Neuronal stem cell (in vitro differentiated cells): ENCODE results near the gene CTCF.

ENCODE experiments used
- DNase-seq: peaks from one replicate; pipeline ENCODE4 v3.0.0-alpha.2; 2013; ENCODE audit warnings: low spot score
- H2AFZ ChIP-seq: one replicate; pipeline ENCODE4 v1.6.1; 2013; ENCODE audit warnings: mild to moderate bottlenecking, low read length, inconsistent platforms
- H2AK5ac ChIP-seq: 2 replicates; pipeline ENCODE4 v1.6.1; 2013; ENCODE audit warnings: low read depth, mild to moderate bottlenecking, inconsistent platforms, low read length, moderate library complexity, mixed read lengths
- H2BK120ac ChIP-seq: 2 replicates; pipeline ENCODE4 v1.6.1; 2013; ENCODE audit warnings: low read depth, mild to moderate bottlenecking, inconsistent platforms, low read length, moderate library complexity, mixed read lengths
- H2BK12ac ChIP-seq: one replicate; pipeline ENCODE4 v1.6.1; 2013; ENCODE audit warnings: low read length, inconsistent platforms
- H2BK15ac ChIP-seq: 2 replicates; pipeline ENCODE4 v1.6.1; 2013; ENCODE audit warnings: mild to moderate bottlenecking, low read length, inconsistent platforms, mixed read lengths
- H2BK5ac ChIP-seq: one replicate; pipeline ENCODE4 v1.6.1; 2013; ENCODE audit warnings: inconsistent platforms, mild to moderate bottlenecking, low read length, moderate library complexity
- H3K14ac ChIP-seq: one replicate; pipeline ENCODE4 v1.6.1; 2013; ENCODE audit warnings: low read length, inconsistent platforms
- H3K18ac ChIP-seq: 2 replicates; pipeline ENCODE4 v1.6.1; 2013; ENCODE audit warnings: low read length, inconsistent platforms
- H3K23ac ChIP-seq: 2 replicates; pipeline ENCODE4 v1.6.1; 2013; ENCODE audit warnings: low read depth, mild to moderate bottlenecking, mixed read lengths, low read length, inconsistent platforms; ENCODE audit not compliant: poor library complexity
- H3K27ac ChIP-seq: replicated peaks from 3 replicates; pipeline ENCODE4 v1.5.1; 2013; ENCODE audit warnings: low read length, inconsistent platforms
- H3K27me3 ChIP-seq, 3 experiments: 2 replicates each; pipeline ENCODE4 v1.6.1; 2013; ENCODE audit warnings: low read length in 3 of 3, mild to moderate bottlenecking in 2 of 3, inconsistent platforms in 1 of 3, low read depth in 1 of 3, mixed read lengths in 1 of 3, moderate library complexity in 1 of 3; ENCODE audit not compliant: control insufficient read depth in 3 of 3, insufficient read depth in 3 of 3
- H3K36me3 ChIP-seq, 2 donors: replicated peaks in 1 of 2; 2 replicates each; pipeline ENCODE4 v1.6.1; 2013; ENCODE audit warnings: low read length in 2 of 2; ENCODE audit not compliant: control insufficient read depth in 2 of 2, insufficient read depth in 2 of 2
- H3K4ac ChIP-seq: 2 replicates; pipeline ENCODE4 v1.6.1; 2013; ENCODE audit warnings: inconsistent platforms, mild to moderate bottlenecking, low read length, moderate library complexity
- H3K4me1 ChIP-seq, 2 donors: 1 replicate in 1 of 2; 2 replicates in 1 of 2; pipeline ENCODE4 v1.6.1; 2013; ENCODE audit warnings: low read length in 2 of 2, low read depth in 1 of 2; ENCODE audit not compliant: control insufficient read depth in 2 of 2, insufficient read depth in 1 of 2
- H3K4me2 ChIP-seq: one replicate; pipeline ENCODE4 v1.6.1; 2013; ENCODE audit warnings: mild to moderate bottlenecking, low read length, inconsistent platforms; ENCODE audit not compliant: insufficient read depth, poor library complexity, severe bottlenecking
- H3K4me3 ChIP-seq, 2 donors: 2 replicates each; pipeline ENCODE4 v1.5.1; 2013; ENCODE audit warnings: low read length in 2 of 2, mild to moderate bottlenecking in 2 of 2, inconsistent platforms in 1 of 2, moderate library complexity in 1 of 2
- H3K79me1 ChIP-seq: one replicate; pipeline ENCODE4 v1.6.1; 2013; ENCODE audit warnings: low read depth, mild to moderate bottlenecking, inconsistent platforms, low read length, moderate library complexity
- H3K9ac ChIP-seq: one replicate; pipeline ENCODE4 v1.6.1; 2013; ENCODE audit warnings: mild to moderate bottlenecking, low read depth, low read length, inconsistent platforms; ENCODE audit not compliant: poor library complexity
- H3K9me3 ChIP-seq, 2 donors: replicated peaks in 1 of 2; 2 replicates each; pipeline versions ENCODE3 to v1.6.1; 2013; ENCODE audit warnings: low read length in 2 of 2, mild to moderate bottlenecking in 2 of 2, inconsistent platforms in 1 of 2, low read depth in 1 of 2, mixed read lengths in 1 of 2, moderate library complexity in 1 of 2; ENCODE audit not compliant: control insufficient read depth in 2 of 2, insufficient read depth in 1 of 2
- H4K8ac ChIP-seq: one replicate; pipeline ENCODE4 v1.6.1; 2013; ENCODE audit warnings: low read depth, mild to moderate bottlenecking, inconsistent platforms, low read length, moderate library complexity
- H4K91ac ChIP-seq: one replicate; pipeline ENCODE4 v1.6.1; 2013; ENCODE audit warnings: low read length, low read depth, mild to moderate bottlenecking, inconsistent platforms; ENCODE audit not compliant: poor library complexity
- WGBS, 2 donors: extraction: QIAGEN DNeasy Blood & Tissue Kit; methylation state at CpG; one replicate each; pipeline ENCODE4 v1.1.7; 2013; ENCODE audit warnings: missing lambda C conversion rate in 2 of 2, mixed read lengths in 1 of 2; ENCODE audit not compliant: insufficient read length in 2 of 2, insufficient replicate concordance in 1 of 2; ENCODE audit errors: extremely low coverage in 2 of 2; 5-methylcytosine and 5-hydroxymethylcytosine counted together

The CTCF gene

DNA sequence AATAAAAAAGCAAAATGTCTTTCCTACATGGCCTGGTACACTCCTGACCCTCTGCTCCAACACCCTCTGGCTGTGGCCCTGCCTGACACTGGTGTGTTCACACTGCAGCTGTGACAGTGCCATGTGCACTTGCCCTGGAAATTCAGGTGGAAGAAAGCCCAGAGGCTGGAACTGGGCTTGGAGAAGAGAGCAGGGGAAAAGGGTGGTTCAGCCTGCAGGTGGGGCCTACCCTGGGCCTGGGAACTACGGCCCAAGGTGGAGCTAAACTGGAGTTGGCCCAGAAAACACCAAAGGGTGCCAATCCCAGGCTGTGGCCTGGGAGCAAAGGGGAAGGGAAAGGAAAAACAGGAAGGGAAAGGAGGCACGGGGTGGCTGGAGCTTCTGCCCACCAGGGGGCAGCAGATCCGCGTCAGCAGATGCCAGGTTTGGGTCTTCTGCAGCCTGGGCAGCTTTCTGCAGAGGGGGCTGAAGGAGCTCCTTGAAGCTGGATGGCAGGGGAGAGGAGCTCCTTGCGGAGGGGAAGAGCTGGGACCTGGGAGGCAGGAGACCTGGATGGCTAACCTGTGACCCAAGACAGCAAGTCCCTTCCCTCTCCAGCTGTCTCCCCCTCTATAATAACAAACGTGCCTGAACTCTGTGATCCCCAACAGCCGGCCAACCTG, 15.4 kb upstream of the CTCF start:
- Histone ChIP-seq H3K4ac (no peak overlapping the region), H3K79me1 (no peaks in the 10 kb centered on the region), H3K9ac (no peak overlapping the region), H2AK5ac (no peak overlapping the region), H2BK15ac (no peak overlapping the region), H2BK5ac (no peak overlapping the region), H2BK120ac (no peak overlapping the region), H3K4me3 (no peak overlapping the region), H2AFZ (no peak overlapping the region), H3K14ac (no peak overlapping the region), H3K9me3 (no peaks in the 10 kb centered on the region), H4K91ac (no peak overlapping the region), H3K4me2 (no peak overlapping the region), H3K27me3 (no peaks in the 10 kb centered on the region), H3K18ac (no peak overlapping the region), H3K4me1 (no peaks in the 10 kb centered on the region), H3K27ac (no peak overlapping the region), H3K36me3 (peaks cover 36 to 72% of the 10 kb centered on the region in 2 donors), H2BK12ac (no peak overlapping the region), H4K8ac (no peak overlapping the region), H3K23ac (no peak overlapping the region)
- peak; percentile 67 for DNase-seq
- WGBS, 2 donors: no CpG with 5 or more reads among the region's 7 CpGs

DNA sequence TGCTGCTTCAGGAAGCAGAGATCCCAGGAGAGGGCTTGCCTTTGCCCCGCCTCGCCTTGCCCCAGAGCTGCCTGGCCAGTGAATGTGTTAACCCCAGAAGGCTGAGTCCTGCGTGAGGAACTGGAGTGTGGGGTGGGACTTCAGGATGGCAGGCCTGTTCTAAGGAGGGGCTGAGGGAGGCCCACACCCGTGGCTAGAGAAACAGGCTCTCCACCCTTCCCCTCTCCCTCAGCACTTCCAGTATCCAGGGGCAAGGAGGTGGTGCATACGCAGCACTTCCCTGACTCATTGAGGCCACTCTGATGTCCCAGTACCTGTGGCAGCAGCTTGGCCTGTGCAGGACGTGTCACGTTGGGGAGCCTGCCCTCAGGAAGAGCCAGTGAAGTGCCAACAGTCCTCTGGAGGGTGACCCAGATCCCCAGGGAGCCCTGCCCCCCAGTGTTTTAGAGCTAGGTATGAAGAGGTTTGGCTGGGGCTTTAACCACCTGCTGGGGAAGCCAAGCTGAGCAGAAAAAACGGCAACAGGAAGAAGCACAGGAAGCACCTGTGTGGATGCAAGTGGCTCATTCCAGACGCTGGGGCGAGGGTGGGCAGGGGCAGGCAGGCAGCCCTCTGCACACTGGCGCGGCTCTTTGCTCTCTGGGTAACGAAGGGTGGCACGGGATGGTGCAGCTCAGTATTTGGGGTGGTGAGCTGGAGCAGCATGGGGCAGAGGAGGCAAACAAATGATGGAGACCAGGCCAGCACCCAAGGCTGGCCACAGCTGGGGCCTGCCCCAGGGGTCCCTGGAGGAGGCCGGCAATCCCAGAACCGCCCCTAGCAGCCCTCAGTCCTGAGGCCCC, 14.7 kb upstream of the CTCF start:
- Histone ChIP-seq H3K27ac (no peak overlapping the region), H2BK15ac (no peak overlapping the region), H3K27me3 (no peaks in the 10 kb centered on the region), H2AFZ (no peak overlapping the region), H3K79me1 (no peaks in the 10 kb centered on the region), H3K36me3 (peaks cover 29 to 65% of the 10 kb centered on the region in 2 donors), H3K4me2 (no peak overlapping the region), H3K14ac (no peak overlapping the region), H2BK12ac (no peak overlapping the region), H3K9me3 (no peaks in the 10 kb centered on the region), H3K9ac (no peak overlapping the region), H3K4me1 (no peaks in the 10 kb centered on the region), H3K23ac (peak overlapping the region; percentile 26), H3K4me3 (no peak overlapping the region), H2BK120ac (no peak overlapping the region), H2AK5ac (peak overlapping the region; percentile 18), H3K4ac (no peak overlapping the region), H2BK5ac (no peak overlapping the region), H4K8ac (no peak overlapping the region), H3K18ac (no peak overlapping the region), H4K91ac (no peak overlapping the region)
- no peak for DNase-seq
- no CpG with 5 or more reads among the region's 16 CpGs for whole genome bisulfite sequencing, 2 donors

DNA sequence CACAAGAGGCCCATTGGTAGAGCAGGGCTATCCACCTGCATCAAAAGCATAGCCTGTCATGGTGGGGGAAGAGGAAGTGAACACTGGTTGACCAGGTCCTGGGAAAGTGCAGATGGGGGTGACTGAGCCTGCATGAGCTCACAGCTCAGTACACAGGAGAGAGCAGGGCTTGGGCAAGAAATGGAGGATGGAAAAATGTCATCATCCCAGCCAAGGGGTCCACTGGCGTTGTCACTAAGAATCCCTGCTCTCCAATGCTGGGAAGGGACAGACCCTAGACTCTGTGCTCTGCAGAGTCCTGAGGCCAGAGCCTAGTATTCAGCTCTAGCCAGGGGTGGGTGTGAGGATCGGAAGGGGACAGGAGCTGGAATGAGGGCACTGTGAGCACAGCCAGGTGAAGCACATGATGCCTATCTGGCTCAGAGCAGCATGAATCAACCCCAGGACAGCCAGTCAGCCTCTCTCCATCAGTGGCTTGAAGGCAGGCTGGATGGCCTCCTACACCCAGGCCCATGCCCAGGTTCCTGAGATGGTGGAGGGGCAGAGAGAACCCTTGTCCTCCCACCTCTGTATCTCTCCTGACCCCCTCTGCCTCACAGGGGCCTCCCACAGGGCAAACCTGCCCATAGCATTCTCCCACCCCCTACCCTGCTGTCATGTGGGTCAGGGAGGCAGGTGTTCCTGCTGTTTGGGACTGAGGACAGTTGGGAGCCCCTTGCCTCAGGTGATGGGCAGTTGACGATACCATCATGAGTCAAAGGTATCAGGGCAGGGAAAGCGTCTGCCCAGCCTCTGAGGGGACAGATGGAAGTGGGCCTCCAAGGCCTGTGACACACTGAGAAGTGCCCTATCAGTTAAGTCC, 13.8 kb upstream of the CTCF start:
- Histone ChIP-seq H2BK15ac (no peak overlapping the region), H3K18ac (no peak overlapping the region), H4K91ac (no peak overlapping the region), H3K4ac (no peak overlapping the region), H2BK12ac (no peak overlapping the region), H4K8ac (no peak overlapping the region), H3K9me3 (no peaks in the 10 kb centered on the region), H3K27me3 (no peaks in the 10 kb centered on the region), H3K14ac (peak overlapping the region; percentile 31), H3K23ac (no peak overlapping the region), H3K9ac (peak overlapping the region; percentile 70), H2BK120ac (no peak overlapping the region), H2AFZ (no peak overlapping the region), H3K27ac (no peak overlapping the region), H3K4me2 (no peak overlapping the region), H3K4me1 (no peaks in the 10 kb centered on the region), H2AK5ac (no peak overlapping the region), H3K36me3 (peaks cover 24 to 57% of the 10 kb centered on the region in 2 donors), H3K79me1 (no peaks in the 10 kb centered on the region), H3K4me3 (no peak overlapping the region), H2BK5ac (no peak overlapping the region)
- WGBS, 2 donors: no CpG with 5 or more reads among the region's 4 CpGs
- DNase-seq: no peak
